ENCODE results near the gene AMBRA1.
A peak's percentile ranks its signal among the peaks of the same experiment; 100 is the strongest.

The AMBRA1 gene

DNA sequence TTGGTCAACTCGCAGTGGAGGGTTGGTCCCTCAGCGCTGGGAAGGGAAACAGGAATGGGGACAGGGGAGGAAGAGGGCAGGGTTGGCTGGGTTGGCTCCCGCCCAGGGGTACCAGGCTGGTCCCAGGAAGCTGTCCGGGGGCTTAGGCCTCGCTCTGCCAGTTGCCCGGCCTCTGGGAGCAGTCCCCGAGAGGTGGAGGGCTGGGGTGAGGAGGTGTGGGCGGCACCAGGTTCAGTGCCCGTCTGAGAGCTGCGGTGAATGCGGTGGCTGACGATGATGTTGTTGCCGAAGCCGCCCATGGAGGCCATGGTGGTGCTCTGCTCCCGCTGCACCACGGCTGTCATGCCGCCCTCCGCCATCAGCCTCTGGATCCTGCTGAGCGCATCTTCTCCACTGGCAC lies 196.3 kb downstream of the AMBRA1 start:
- DNase-seq (ENCODE audit: low spot score), result no peak

DNA sequence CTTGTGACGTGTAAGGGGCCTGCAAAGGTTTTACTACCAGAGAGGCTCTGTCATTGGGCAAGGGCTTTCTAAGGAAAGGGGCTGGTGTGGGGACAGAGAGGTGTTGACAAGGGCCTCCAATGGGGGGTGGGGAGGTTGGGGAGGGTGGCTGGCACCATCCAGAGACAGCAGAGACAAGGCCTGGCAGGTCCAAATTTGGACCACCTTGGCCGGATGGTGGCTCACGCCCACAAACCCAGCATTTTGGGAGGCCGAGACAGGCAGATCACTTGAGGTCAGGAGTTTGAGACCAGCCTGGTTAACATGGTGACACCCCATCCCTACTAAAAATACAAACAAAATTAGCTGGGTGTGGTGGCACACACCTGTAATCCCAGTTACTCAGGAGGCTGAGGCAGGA lies 200.1 kb downstream of the AMBRA1 start:
- DNase-seq (ENCODE audit: low spot score), result no peak

DNA sequence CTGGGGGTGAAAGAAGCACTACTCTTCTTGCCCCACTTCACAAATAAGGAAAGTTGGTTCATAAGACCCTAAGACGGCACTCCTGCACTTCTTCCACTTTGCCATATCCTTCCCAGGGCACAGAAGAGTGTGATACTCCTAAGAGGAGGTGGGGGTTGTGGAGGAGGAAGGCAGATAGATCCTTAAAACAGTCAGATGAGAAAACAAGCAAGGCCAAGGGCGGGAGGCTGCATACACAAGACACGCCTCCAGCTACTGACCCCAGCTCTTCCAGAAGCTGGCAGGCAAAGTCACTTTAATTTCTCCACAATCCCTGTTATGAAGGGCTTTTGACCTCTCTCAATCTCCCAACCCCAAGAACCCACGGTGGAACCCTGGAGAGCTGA lies 200.6 kb downstream of the AMBRA1 start:
- no peak for DNase-seq (ENCODE audit: low spot score)

DNA sequence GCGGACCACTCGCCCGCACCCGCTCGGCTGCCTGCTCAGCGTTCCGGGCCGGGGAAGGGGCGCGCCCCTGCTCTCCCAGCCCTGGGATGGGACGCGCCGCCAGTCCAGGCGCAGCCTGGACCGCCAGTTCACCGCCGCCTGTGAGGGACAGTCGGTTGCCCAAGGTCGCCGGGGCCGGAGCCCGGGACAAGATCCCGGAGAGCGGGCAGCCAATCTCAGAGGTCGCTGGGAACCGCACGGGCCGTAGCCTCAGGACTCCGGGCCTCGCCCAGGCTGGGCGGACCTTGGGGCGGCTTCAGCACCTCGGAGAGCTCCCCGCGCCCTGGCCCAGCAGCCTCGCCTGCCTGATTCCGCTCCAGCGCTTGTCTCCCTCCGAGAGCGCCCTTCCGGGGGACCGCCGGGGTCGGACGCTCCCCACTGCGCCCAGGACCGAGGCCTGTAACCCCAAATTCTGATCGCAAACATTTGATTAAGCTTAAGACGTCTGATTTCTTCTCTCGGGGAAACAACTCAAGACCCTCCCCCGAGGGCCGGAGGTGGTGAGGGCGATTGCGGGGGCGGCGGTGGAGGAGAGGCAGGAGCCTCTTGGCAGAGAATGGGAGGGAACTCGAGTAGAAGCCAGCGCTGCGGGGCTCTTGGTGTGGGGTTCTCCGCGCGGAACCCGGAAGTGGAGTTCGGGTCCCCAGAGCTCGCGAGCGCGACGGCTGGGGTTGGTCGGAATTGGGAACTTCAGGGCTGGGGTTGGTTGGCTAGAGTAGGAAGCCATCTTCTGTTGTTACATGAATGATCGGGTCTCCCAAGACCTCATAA lies 201.2 kb downstream of the AMBRA1 start:
- DNase-seq (ENCODE audit: low spot score), result peak; percentile 93

DNA sequence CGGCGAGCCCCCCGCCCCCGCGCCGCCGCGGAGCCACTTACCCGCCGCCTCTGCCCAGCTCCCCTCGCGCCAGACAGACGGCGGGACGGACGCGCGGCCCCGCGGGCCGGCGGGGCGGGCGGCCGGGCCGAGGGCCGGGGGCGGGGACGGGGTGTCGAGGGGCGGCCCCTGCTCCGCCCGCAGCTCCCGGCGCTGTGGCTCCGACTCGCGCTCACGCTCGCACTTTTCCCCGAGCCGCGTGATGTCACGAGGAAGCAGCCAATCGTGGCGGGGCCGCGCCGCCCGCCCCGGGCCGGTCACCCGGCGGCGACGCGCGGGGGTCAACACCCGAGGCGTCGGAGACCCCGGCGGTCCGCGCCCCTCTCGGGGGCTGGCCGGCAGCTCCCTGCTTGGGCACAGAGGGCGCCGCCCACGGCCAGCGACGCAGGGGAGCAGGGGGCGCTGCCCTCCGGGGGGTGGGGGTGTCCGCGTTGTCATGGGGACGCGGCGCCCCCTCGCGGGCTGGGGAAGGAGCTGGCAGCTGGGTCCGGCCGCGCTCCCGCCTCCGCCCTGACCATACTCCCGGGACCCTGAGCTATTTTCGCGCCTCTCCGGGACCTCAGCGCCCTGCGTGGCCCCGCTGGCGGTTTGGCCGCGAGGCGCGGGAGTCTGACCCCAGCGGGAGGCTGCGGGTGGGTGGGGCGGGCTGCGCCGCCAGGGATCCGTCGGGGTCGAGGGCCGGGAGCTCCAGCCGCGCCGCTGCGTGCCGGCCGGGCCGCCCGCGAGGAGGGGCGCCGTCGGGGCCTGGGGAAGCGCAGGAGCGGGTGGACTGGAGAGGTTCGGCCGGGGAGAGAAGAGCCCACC lies 202.0 kb downstream of the AMBRA1 start, which contains the start of gene CHRM4:
Gene CHRM4, minus strand, starts transcription at position 199 of the 843 bp plus-strand sequence. CDS start 5,219 bp downstream, outside the sequence.
- DNase-seq (ENCODE audit: low spot score), result peak; percentile 41

DNA sequence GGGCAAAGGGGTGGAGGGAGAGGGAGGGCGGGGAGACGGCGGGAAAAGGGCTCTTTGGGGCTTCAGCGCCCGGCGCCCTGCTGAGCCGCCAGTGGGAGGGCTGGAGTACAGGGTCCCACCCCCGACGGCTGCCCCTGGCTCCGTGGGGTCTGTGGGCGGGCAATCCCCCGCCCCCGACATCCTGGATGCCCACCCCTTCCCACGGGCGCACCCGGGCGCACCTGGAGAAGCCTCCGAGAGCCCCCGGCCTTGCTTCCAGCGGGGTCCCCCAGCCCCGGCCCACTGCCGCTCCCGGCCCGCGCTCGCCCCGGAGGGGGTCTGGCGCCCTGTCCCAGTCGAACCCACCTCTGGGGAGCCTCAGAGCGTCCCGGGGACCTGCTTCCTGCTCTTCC lies 202.6 kb downstream of the AMBRA1 start:
- DNase-seq (ENCODE audit: low spot score), result no peak

DNA sequence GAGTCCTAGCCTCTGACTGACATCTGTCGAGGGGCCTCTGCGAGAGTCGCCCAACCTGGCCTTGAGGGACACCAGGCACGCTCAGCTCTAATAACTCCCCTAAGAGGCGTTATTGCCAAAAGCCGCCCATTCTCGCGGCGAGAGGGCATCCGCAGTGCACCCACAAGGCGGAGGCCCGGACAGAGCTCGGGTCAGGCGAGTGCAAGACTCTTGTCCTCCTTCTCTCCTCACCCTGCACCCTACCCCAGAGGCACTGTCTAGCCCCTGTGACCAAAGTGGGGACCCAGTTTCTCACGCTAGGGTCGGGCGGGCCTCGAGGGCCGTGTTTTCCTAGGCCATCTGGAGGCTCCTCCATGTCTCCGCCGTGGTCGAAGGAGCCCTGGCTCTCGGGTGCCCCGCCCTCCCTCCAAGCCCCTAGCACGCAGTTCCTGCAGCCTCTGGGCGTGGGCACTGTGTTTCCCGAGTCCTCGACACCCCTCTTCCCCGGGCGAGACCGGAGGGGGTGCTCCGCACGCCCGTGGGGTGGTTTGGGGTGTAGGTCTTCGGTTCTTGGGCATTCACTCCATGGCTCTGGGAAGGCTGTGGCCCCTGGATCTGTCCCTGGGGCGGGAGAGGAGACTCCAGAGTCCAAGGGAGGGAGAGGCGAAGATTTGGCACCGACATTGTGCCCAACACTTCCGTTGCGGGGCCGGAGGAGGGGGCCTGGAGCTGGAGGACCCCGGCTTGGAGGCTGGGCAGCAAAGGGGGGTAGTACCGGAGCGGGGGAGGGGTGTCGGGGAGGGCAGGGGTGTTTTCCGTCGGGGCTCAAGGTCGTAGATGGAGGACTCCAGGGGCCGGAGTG lies 203.3 kb downstream of the AMBRA1 start:
- no peak for DNase-seq (ENCODE audit: low spot score)

DNA sequence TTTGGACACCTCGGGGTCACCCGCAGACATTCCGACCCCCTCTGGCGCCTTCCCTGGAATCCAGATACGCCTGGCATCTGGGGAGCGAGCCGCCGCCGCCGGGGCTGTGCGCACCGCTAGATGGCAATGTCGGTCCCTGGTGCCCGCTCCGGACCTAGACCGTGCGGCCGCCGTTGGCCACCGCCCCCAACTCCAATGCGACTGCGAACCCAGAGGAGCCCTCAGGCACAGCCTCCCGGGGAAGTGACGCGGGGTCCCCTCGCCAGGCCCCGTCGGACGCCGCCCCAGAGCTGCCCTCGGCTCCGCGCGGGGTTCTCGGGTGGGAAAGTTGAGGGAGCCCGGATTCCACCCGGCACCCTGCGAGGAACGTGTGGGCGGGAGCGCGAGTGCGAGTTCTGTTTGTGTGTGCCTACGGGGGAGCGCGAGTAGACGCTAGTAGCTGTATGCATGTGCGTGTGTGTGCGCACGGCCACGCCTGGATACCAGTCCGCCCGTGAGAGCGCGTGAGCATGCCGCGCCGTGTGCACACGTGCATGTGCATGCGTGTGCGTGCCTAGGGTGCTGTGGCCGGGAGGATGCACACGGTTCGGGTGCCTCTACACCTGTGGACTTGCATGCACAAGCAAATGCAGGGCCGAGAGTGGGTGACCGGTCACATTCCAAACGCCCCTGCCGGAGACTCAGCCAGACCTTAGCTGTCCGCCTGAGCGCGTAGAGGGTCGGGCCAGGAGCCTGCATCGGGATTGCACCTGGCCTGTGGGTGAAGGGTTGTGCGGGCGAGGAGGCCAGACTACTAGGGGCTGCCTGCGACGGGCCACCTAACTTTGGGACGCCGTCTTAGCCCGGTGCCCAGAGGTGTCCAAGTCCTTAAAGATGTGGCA lies 204.1 kb downstream of the AMBRA1 start:
- DNase-seq (ENCODE audit: low spot score), result peak; percentile 81

DNA sequence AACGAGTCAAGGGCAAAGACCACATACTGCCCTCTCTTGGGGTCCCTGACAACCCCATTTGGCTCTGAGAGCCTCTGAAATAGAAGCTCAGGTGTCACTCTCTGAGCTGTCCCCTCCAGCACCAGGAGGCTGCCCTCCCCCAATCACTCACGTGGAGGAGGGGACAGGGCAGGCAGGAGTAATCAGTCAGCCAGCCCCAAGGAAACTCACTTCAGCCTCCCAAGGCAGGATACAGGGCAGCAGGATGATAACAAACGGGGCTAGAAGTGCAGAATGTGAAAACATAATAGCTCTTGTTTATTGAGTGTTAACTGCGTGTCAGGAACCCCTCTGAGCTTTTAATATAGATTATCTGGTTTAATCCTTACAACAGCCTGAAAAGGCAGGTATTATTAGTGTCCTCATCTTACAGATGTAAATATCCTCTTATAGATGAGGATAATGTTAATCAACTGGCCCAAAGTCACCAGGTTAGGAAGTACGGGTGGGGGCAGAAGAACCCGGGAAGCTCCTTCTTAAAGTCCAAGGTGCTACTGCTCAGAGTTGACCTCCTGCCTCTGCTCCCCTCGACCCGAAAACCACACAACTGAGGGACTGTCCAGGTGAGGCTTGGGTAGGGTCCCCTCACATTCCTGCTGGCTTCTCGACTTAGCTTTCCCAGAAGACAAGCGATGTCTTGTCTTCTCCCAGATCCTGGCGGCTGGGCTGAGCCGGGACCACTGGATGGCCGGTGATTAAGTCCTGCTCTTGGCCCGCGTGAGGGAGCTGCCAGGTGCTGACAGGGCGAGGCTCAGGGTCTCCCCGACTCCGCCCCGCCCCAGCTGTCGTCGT lies 205.0 kb downstream of the AMBRA1 start:
- no peak for DNase-seq (ENCODE audit: low spot score)

DNA sequence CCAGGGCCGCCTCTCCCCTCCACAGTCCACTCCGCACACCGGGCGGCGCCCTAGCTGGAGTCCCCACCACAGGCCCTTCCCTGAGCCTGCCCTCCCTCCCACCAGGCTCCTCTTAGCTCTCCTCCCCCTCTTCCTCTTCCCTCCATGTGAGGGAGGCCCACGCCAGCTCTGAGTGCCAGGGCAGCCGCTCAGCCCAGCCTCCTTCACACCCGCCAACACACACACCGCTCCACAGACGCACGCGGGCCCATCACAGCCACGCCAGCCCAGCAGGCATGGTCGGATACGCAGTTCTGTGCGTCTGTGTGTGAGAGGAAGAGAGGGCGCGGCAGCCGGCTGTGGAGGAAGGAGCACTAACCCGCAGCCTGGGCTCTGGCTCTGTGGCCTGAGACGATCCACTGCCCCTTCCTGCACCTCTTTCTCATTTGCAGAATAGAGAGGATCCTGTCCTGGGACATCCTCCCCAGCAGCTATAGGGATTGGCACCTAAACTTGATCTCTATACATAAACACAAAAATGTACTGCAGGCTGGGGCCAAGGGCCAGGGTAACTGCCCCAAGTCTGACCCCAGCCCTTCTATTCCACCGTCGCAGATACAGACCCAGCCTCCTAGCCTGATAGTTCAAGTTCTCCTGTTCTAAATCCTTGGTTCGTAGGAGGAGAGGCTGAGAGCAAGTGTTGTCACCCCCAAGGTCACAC lies 205.8 kb downstream of the AMBRA1 start:
- DNase-seq (ENCODE audit: low spot score), result no peak

DNA sequence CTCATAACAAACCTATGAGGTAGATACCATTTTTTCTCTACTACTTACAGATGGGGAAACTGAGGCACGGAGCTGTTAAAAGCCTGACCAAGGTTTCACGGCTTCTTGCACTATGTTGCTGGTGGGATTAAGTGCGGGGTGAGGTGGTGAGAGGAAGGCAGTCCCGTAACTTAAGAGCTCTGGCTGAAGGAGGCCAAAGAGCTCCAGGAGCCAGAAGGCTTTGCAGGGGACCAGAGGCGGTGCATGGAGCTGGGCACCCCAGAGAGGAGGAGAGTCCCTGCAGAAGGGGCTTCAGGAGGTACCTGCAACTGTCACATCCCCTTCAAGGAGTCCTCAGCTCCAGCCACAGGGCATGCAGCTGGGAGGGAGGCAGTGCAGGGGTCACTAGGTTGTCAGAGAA lies 206.4 kb downstream of the AMBRA1 start:
- DNase-seq (ENCODE audit: low spot score), result no peak

DNA sequence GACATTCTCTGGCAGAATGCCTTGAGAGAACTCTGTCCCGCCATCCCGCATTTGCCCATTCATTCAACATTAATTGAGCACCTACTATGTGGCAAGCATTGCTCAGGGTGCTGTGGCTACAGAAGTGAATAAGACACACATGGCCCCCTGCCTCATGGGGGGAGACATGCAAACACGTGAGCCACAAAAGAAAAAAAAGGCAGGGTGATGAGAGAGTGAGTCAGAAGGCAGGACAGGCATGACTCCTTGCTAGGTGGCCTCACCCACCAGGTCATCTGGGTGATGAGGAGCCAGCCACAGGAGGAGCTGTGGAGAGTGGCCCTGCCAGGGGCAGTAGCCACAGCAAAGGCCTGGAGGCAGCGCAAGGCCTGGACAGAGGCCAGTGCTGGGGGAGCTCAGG lies 207.1 kb downstream of the AMBRA1 start:
- no peak for DNase-seq (ENCODE audit: low spot score)

DNA sequence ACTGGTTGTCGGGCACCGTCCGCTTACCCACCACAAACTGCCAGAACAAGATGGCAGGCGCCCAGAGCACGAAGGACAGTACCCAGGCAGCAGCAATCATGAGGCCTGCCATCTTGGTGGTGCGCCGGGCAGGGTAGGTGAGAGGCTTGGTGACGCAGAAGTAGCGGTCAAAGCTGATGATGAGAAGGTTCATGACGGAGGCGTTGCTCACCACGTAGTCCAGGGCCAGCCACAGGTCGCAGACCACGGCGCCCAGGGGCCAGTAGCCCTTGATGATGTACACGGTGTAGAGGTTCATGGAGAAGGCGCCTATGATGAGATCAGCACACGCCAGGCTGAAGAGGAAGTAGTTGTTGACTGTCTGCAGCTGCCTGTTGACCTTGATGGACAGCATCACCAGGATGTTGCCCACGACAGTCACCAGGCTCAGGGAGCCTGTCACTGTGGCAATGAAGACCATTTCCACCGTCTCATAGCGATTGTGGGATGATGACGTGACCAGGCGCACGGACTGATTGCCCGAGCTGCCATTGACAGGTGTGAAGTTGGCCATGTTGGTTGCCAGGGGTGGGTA lies 207.7 kb downstream of the AMBRA1 start:
- no peak for DNase-seq (ENCODE audit: low spot score)

DNA sequence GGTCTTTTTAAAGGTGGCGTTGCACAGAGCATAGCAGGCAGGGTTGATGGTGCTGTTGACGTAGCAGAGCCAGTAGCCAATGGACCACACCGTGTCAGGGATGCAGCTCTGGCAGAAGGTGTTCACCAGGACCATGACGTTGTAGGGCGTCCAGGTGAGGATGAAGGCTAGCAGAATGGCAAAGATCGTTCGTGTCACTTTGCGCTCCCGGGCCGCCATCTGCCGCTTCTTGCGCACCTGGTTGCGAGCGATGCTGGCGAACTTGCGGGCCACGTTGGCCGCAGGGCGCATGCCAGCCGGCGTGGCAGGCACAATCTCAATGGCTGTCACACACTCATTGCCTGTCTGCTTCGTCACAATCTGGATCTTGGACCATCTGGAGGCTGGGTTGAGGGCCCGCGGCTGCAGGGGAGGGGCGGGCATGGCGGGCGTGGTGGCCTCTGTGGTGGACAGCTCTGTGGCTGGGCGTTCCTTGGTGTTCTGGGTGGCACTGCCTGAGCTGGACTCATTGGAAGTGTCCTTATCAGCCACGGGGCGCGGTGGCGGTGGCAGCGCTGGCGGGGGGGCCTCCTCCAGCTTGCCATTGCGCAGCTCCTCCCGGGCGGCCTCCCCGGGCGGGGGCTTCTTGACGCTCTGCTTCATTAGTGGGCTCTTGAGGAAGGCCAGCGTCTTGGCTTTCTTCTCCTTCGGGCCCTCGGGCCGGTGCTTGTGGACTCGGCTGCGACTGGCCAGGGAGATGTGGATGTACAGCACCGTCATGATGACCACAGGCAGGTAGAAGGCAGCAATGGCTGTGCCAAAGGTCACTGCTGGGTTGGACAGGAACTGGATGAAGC lies 208.4 kb downstream of the AMBRA1 start:
- DNase-seq (ENCODE audit: low spot score), result no peak

DNA sequence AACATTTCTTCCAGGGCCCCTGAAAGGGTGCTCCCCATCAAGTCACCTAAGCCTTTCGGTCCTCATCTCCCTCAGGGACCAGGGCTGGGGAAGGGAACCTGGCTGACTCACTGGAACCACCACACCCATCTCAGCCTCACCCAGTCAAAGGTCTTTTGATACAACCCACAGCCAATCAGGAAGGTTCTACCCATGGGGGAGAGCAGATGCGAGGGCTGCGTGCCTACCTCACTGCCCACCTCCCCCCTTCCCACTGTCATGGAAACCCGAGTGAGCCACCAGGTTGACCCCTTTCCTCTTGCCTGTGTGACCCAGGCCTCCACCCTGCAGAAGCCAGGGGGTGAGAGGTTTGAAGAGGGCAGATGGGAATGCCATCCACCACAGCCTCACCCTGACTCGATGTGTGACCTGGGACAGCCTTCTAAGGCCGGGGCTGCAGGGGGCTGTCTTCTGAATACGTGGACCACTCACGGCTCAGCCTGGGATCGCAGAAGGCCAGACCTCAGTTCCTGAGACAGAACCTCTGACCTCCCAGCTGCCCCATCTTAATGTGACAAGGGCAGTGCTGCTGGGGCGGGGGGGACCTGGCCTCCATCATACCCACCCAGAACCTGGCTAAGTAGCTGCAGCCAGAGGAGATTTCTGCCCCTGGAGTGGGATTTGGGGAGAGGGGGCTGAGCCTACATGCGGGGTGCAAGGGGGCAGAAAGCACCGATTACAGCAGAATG lies 209.7 kb downstream of the AMBRA1 start:
- DNase-seq (ENCODE audit: low spot score), result no peak

DNA sequence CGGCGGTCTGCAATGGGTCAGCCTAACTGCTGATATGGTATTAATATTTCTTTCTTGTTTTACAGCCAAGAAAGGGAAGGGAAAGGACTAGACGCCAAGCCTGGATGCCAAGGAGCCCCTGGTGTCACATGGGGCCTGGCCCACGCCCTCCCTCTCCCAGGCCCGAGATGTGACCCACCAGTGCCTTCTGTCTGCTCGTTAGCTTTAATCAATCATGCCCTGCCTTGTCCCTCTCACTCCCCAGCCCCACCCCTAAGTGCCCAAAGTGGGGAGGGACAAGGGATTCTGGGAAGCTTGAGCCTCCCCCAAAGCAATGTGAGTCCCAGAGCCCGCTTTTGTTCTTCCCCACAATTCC lies 210.4 kb downstream of the AMBRA1 start:
- no peak for DNase-seq (ENCODE audit: low spot score)

DNA sequence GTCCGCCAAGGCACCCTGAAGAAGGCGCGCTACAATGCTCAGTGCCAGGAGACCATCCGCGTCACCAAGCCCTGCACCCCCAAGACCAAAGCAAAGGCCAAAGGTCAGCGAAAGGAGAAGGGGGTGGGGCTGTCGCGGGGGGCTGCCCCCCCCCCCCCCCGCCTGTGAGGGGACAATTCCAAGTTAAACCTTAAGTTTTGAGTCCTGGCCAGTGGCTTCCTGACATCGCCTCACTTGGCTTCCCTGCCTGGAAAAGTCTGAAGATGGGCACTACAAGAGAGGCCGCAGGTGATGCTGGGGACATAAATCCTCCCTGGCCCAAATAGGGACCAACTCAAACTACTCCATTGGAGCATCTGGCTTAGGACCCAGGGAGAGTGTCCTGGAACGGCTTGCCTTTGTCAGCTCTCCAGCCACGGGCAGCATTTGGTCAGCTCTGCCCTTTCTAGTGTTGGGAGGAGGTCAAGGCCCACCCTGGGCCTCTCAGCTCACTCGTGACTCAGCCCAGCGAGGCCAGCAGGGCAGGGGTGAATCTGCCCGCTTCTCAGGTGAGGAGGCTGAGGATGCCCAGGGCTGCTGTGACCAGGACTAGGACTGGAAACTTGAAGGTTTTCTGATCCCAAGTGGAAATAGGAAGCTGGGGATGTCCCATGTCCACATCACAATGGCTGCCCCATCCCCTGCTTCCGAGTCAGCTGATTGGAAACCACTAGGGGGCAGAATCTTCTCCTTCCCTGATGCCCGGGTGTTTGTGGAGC lies 211.0 kb downstream of the AMBRA1 start:
- DNase-seq (ENCODE audit: low spot score), result no peak

Measured in germinal center (tissue), 1 donor.